ENCODE results near the gene AVPI1. TPM values are rescaled to one million over a fixed set of nuclear protein-coding genes. Genes with fewer than 3 reads are reported as not detected.
"Not testable (repeated sequence)": the region's sequence is repeated elsewhere in the genome, so short reads cannot be mapped to it uniquely, and the experiment has no call there.

Gene AVPI1
- total and polyA plus RNA-seq, 12 donors: 5.3 to 41.0 (median 9.1) TPM

DNA sequence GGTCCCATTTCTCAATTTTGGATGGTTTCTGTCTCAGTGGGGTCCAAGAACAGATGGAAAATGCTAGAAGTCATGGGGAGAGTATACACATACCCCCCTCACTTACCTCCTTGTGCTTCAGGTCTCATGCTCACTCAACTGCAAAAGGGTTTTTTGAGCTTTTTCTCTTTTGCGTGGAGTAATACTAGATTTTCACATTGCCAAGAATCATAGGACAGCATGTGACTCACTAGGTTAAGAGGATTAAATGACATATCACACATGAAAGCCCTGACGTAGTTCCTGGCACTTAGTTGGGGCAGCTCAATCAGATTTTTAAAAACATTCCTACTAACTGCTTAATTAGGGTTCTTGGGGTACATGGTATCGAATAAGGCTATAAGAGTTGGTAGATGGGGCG lies 42.1 kb downstream of the AVPI1 start:
- TF ChIP-seq, protein P1, sequence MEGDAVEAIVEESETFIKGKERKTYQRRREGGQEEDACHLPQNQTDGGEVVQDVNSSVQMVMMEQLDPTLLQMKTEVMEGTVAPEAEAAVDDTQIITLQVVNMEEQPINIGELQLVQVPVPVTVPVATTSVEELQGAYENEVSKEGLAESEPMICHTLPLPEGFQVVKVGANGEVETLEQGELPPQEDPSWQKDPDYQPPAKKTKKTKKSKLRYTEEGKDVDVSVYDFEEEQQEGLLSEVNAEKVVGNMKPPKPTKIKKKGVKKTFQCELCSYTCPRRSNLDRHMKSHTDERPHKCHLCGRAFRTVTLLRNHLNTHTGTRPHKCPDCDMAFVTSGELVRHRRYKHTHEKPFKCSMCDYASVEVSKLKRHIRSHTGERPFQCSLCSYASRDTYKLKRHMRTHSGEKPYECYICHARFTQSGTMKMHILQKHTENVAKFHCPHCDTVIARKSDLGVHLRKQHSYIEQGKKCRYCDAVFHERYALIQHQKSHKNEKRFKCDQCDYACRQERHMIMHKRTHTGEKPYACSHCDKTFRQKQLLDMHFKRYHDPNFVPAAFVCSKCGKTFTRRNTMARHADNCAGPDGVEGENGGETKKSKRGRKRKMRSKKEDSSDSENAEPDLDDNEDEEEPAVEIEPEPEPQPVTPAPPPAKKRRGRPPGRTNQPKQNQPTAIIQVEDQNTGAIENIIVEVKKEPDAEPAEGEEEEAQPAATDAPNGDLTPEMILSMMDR (IDR thresholded peaks at IDR 0.05): no peak
- Histone ChIP-seq H3K36me3 (peaks cover 0 to 42% (median 0%) of the 10 kb centered on the region in 9 donors), H3K9me3 (no peaks in the 10 kb centered on the region), H3K4me3 (no peak overlapping the region), H3K4me1 (peaks cover 0 to 58% (median 24%) of the 10 kb centered on the region in 9 donors), H3K27me3 (no peaks in the 10 kb centered on the region), H3K27ac (no peak overlapping the region)
- DNase-seq (no peak), ATAC-seq (no peak)
- intact Hi-C loops (cut with DNase I): no loop called here
- WGBS, 2 donors: 92 to 96% methylated on average over 4 of the region's 4 CpGs

DNA sequence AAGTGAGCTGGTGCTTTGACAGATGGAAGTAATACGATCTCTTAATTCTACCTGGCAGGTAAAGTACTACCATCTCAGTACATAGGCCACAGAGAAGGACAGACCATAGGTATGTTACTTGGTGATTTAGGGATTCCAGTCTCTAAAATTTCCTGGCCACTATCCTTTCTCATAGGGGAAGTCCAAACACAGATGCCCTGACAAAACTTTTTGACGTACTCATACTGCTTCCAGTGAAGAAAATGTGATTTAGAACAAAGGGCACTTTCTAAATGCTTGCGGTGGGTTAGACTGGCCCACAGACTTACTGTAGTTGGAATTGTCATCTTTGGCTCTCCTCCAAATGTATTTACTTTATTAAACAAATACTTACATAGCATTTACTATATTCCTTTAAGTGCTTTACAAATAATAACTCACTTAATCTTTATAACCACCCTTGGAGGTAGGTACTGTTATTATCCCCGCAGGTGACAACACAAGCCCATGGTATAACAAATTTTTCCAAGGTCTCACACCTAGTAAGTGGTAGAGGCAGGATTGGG lies 43.5 kb downstream of the AVPI1 start:
- Histone ChIP-seq H3K9me3 (no peaks in the 10 kb centered on the region), H3K27me3 (no peaks in the 10 kb centered on the region), H3K4me3 (no peak overlapping the region), H3K27ac (no peak overlapping the region), H3K4me1 (peaks cover 0 to 46% (median 17%) of the 10 kb centered on the region in 9 donors), H3K36me3 (peaks cover 0 to 42% (median 0%) of the 10 kb centered on the region in 9 donors)
- DNase-seq (no peak), ATAC-seq (no peak)
- WGBS, 2 donors: 96% methylated on average over 4 of the region's 4 CpGs
- intact Hi-C loops (cut with DNase I): no loop called here
- TF ChIP-seq, protein P1 (IDR thresholded peaks at IDR 0.05): no peak

DNA sequence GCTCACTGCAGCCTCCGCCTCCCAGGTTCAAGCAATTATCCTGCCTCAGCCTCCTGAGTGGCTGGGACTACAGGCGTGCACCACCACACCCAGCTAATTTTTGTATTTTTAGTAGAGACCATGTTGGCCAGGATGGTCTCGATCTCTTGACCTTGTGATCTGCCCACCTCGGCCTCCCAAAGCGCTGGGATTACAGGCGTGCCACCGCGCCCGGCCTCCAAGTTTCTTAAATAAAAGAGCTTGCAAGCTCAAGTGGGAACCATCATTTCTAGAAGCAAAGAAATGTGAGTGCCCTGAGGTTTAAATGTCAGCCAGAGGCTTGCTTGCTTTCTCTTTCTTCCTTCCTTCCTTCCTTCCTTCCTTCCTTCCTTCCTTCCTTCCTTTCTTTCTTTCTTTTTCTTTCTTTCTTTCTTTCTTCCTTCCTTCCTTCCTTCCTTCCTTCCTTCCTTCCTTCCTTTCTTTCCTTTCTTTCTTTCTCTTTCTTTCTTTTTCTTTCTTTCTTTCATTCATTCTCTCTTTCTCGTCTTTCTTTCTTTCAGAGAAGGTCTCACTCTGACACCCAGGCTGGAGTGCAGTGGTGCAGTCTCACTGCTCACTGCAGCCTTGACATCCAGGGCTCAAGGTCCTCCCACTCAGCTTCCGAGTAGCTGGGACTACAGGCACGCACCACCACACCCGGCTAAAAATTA lies 44.4 kb downstream of the AVPI1 start:
- H3K27ac ChIP-seq; DNase-seq; H3K27me3 ChIP-seq; intact Hi-C loops (cut with DNase I); ATAC-seq; H3K9me3 ChIP-seq: not testable (repeated sequence)
- Histone ChIP-seq H3K36me3 (peaks cover 0 to 42% (median 0%) of the 10 kb centered on the region in 9 donors), H3K4me3 (peak overlapping the region in 5 of 10 donors; percentile 72 to 91 (median 84)), H3K4me1 (peaks cover 0 to 37% (median 17%) of the 10 kb centered on the region in 9 donors)
- 95 to 96% methylated on average over 13 of the region's 13 CpGs for WGBS, 2 donors

DNA sequence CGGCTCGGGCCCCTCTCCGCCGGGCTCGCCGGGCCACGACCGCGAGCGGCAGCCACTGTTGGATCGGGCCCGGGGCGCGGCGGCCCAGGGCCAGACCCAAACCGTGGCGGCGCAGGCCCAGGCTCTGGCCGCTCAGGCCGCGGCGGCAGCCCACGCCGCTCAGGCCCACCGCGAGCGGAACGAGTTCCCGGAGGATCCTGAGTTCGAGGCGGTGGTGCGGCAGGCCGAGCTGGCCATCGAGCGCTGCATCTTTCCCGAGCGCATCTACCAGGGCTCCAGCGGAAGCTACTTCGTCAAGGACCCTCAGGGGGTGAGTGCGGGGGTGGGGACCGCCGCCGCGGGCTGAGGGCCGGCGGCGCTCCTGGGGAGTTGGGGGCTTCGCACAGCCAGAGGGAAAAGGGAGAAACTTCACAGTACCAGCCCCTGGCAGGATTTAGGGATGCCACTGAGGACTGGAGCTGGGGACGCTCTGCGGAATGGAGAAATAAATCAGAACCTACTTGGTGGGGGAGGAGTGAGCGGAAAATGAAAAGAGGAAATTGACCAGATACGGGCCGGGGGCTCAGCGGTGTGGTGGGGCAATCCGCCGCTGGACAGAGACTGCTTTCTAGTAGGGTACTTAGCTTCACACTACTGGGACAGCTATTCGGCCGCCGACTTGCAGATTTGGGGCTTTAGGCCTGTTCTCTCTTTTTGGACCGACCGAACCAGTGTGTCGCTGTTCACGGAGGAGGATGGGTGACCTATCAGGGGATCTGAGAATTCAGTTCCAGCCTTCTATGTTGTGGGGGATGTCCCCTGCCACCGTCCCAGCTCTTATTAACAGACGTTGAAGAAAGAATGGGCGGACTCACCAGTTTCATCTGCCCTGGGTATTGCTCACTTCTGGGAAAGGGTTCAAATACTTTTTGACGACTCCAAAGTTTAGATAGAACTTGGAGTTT lies 45.9 kb downstream of the AVPI1 start:
- H3K36me3 ChIP-seq: peaks cover 0 to 28% (median 0%) of the 10 kb centered on the region in 9 donors
- ATAC-seq: peak in 7 of 8 donors; percentile 1 to 56 (median 39)
- intact Hi-C loops (cut with DNase I): no loop called here
- peak overlapping the region; percentile 17 to 92 (median 78) for H3K27ac ChIP-seq
- no peaks in the 10 kb centered on the region for H3K27me3 ChIP-seq
- DNase-seq: peak in 1 of 2 donors; percentile 24
- TF ChIP-seq, protein P1 (IDR thresholded peaks at IDR 0.05): no peak
- no peaks in the 10 kb centered on the region for H3K9me3 ChIP-seq
- H3K4me1 ChIP-seq: peaks cover 0 to 30% (median 17%) of the 10 kb centered on the region in 9 donors
- 1 to 2% methylated on average over 67 of the region's 67 CpGs for WGBS, 2 donors
- peak overlapping the region; percentile 66 to 92 (median 84) for H3K4me3 ChIP-seq
